Eye (tissue), 1 donor: Measurements from ENCODE around the gene CLIC3.
A peak's percentile ranks its signal among the peaks of the same experiment; 100 is the strongest.

Experiments used
- DNase-seq: peaks from one replicate; pipeline ENCODE4 v3.0.0-alpha.2; 2015

The CLIC3 gene

GRCh38 chr9:136978865-136979544, 17.4 kb downstream of the CLIC3 start:
- DNase-seq: no peak

GRCh38 chr9:136978073-136978864, 18.1 kb downstream of the CLIC3 start:
- DNase-seq: peak; percentile 83

DNA sequence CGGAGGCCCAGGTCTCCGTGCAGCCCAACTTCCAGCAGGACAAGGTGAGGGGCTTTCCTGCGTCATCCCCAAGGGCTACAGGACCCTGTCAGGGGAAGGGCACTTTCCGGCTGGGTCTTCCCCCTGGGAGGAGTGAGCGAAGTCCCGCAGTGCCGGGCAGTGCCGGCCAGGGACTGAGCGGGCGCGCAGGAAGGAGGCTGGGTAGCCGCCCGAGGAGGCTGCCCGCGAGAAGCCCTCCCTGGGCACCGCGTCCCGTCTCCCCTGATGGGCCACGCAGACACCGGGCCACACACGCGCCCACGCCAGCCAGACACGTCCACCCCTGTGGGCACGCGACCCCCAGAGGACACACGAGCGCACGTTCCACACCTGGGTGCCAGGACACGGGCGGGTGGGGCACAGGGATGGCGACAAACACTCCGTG, 18.7 kb downstream of the CLIC3 start:
- DNase-seq: no peak

- peak; percentile 42 for DNase-seq
Measured at GRCh38 chr9:136977223-136977622, 19.1 kb downstream of the CLIC3 start, which contains the start of gene PTGDS. Gene PTGDS, plus strand, starts transcription at chr9:136977504. Its CDS starts 75 bp downstream, at chr9:136977579.

- no peak for DNase-seq
Measured at GRCh38 chr9:136975644-136976043, 20.7 kb downstream of the CLIC3 start.

- no peak for DNase-seq
Measured at GRCh38 chr9:136974817-136975535, 21.4 kb downstream of the CLIC3 start.

DNA sequence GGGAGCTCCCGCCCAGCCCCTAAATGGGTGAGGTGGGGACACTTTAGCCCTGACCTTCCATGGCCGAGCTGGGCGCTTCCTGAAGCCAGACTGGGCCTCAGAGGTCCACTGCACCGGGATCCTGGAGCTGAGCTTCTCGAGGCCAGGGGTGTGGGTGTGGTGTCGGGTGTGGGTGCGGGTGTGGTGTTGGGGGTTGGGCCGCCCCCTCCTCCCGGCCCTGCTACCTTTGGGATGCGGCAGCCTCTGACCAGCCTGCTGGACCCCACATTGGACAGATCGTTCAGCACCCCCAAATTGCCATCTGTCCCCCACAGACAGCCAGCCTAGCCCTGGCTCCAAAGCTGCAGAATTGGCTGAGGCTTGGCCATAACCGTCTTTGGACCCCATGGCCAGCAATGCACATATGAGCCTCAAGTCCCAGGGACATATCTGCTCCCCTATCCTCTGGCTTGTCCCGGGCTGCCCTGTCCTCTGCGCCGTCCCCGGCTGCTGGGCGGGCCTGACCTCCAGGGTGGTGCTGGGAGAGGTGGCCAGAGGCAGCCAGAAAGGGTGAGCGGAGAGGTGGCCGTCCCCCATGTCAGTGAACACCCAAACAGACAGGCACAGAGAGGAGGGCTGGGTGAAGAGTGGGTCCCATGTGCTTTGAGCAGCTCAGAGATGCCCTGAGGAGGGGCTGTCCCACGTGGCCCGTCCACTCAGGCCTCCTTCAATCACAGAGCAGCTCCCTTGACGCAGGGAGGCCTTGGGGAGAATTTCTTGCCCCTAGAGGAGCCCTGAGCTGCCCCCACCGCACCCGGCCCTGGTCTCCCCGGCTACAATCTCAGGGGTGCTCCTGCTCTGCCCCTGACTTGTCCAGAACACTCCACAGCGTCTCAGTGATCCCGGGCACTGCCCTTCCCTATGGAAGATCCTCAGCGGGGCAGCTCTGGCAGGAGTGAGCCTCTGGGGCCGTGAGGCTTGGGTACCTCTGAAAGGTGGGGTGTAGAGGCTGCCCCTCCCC, 22.4 kb downstream of the CLIC3 start:
- no peak for DNase-seq

- no peak for DNase-seq
Measured at GRCh38 chr9:136972743-136973142, 23.6 kb downstream of the CLIC3 start.

- no peak for DNase-seq
Measured at GRCh38 chr9:136972335-136972734, 24.0 kb downstream of the CLIC3 start.

GRCh38 chr9:136971746-136972145, 24.6 kb downstream of the CLIC3 start:
- no peak for DNase-seq

- DNase-seq: no peak
Measured at GRCh38 chr9:136970361-136970760, 26.0 kb downstream of the CLIC3 start.

DNA sequence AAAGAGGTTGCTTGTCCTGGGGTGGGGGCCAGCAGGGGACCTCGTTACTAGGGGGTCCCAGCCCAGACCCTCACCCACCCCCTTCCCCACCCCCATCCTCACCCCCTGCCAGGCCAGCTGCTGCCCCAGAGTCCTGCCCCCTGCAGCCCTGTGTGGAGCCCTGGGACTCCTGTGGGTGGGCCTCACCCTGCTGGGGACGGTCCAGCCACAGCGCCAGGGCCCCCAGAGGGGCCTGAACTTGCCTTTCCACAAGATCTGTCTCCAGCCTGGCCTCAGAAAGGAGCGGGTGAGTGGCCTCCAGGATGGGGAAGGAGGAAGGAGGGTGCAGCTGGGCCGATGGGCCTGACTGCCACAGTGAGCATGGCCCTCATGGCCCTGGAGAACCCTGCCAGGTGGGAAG, 26.6 kb downstream of the CLIC3 start:
- no peak for DNase-seq

GRCh38 chr9:136969150-136969549, 27.2 kb downstream of the CLIC3 start:
- DNase-seq: no peak

- no peak for DNase-seq
Measured at GRCh38 chr9:136968333-136969127, 27.8 kb downstream of the CLIC3 start.

DNA sequence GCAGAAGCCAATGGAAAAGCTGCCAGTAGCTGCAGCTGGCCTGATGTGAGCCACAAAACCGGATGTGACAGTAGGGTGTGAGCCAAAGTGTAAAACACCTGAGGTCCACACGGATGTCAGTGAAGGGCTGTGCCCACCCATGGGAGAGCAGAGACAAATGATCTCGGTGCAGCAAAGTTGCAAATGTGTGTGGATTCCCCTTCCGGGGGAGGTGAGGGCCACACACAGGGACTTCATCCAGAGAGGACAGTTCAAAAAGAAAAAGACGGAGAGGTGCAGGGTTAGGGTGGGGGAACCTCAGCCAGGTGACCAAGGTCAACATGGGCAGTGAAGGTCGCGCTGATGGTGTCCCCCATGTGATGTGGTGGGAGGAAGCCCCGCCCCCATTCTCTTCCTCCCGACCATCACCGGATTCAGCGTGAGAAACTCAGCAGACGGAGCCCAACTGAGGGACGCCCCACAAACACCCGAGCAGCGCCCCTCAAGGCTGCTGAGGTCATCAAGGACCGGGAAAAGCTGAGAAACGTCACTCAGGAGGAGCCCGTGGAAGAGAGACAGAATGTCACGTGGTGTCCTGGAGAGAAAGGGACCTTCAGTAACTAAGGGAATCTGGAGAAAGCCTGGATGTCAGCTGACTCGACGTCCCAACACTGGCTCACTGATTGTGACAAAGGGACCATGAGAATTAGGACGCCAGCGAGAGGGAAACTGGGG, 30.4 kb downstream of the CLIC3 start:
- peak; percentile 70 for DNase-seq

- no peak for DNase-seq
Measured at GRCh38 chr9:136964833-136965422, 31.4 kb downstream of the CLIC3 start.

DNA sequence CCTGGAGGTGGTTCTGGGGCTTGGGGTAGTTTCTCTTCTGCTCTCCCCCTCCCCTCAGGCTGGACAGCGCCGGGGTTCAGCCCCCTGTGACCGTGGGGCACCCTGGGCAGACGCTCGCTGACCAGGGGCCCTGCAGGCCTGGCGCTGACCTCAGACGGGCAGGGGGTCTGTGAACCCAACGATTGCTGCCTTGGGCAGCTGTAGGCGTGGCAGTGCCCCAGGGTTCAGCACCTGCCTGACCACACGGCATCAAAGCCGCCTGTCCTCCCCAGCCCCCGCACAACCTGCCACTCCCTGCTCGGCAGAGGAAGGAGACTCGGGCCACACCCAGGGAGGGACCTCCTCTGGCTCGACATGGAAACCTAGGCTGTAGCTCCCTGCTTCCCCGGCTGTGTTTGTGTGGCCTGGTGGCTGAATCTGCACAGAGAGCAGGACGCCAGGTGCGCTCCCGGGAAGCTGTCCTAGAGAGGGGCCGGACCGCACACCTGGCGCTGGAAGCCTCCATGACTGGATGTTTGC, 32.1 kb downstream of the CLIC3 start:
- no peak for DNase-seq

- no peak for DNase-seq
Measured at GRCh38 chr9:136963751-136964150, 32.6 kb downstream of the CLIC3 start.

- no peak for DNase-seq
Measured at GRCh38 chr9:136963341-136963740, 33.0 kb downstream of the CLIC3 start.

DNA sequence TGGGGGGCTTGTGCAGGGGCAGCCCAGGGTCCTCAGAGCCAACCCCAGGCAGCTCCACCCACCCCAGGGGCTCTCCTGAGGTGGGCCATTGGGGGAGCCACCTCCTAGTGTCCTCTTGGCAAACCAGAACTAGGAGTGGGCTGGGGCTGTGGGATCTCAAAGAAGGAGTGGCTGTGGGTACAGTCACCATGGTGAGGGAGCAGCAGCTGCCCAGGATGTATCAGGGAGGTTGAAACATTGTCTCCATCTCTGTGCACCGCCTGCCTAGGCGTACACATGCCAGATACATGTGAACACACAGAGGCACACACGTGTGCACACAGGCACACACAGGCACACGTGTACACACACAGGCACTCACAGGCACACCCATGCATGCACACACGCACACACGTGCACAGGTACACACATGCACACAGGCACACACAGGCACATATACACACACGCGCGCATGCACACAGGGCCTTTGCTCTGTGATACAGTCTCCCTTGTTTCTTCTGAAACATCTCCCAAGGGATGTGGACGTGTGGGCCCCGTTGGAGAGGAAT, 33.6 kb downstream of the CLIC3 start:
- no peak for DNase-seq
